Activated CD8-positive, alpha-beta T cell treated with anti-CD3 and anti-CD28 coated beads for 36 hours (primary cell): ENCODE results near the gene SRC. TPM values are rescaled to one million over a fixed set of nuclear protein-coding genes. Genes with fewer than 3 reads are reported as not detected.

ENCODE experiments used
- ATAC-seq: fragments of 200-7000 bp; cut with Tn5 transposase; one replicate; pipeline ENCODE4 v1.10.0; 2021; ENCODE audit warnings: mild to moderate bottlenecking, moderate library complexity
- CTCF ChIA-PET: fragments of 350-600 bp; sonication (Branson Sonifier 250); formaldehyde crosslinking; loops from one replicate; lab custom pipeline; 2021; ENCODE audit warnings: antibody characterized with exemption; lab: Charles Lee
- POLR2A ChIA-PET: fragments of 350-600 bp; sonication (Branson Sonifier 250); formaldehyde crosslinking; loops from one replicate; lab custom pipeline; 2021; ENCODE audit warnings: antibody characterized with exemption; lab: Charles Lee
- DNase-seq: peaks from one replicate; pipeline ENCODE4 v3.0.0-alpha.2; 2020
- H3K27ac Mint-ChIP-seq: one replicate; pipeline ENCODE4 v1.8.0; 2021; ENCODE audit warnings: mild to moderate bottlenecking, mixed read lengths
- H3K27me3 Mint-ChIP-seq: one replicate; pipeline ENCODE4 v1.8.0; 2021; ENCODE audit warnings: mixed read lengths
- H3K36me3 Mint-ChIP-seq: one replicate; pipeline ENCODE4 v1.8.0; 2021; ENCODE audit warnings: low read depth, mixed read lengths
- H3K4me1 Mint-ChIP-seq: one replicate; pipeline ENCODE4 v1.8.0; 2021; ENCODE audit warnings: low read depth, mixed read lengths
- H3K4me3 Mint-ChIP-seq: one replicate; pipeline ENCODE4 v1.8.0; 2021; ENCODE audit warnings: mild to moderate bottlenecking, moderate library complexity, mixed read lengths
- H3K9me3 Mint-ChIP-seq: one replicate; pipeline ENCODE4 v1.8.0; 2021; ENCODE audit warnings: mixed read lengths
- intact Hi-C: fragments of 100-400 bp; cut with micrococcal nuclease; formaldehyde crosslinking; loops from one replicate; pipeline ENCODE4 v1.10.0; 2022
- total RNA-seq, 2 experiments: library from RNA; stranded (reverse); gene quantifications; one replicate each; pipeline ENCODE4 v1.2.3, GENCODE V29; 2021
- TF ChIP-seq, protein P1 (sequence below): fragments of 200-600 bp; IDR thresholded peaks from one replicate; pipeline ENCODE4 v1.8.0; 2022; ENCODE audit warnings: antibody characterized with exemption, mild to moderate bottlenecking

SRC gene
- total RNA-seq, 2 experiments from 2014 or later = 0.88 to 2.4 TPM

DNA sequence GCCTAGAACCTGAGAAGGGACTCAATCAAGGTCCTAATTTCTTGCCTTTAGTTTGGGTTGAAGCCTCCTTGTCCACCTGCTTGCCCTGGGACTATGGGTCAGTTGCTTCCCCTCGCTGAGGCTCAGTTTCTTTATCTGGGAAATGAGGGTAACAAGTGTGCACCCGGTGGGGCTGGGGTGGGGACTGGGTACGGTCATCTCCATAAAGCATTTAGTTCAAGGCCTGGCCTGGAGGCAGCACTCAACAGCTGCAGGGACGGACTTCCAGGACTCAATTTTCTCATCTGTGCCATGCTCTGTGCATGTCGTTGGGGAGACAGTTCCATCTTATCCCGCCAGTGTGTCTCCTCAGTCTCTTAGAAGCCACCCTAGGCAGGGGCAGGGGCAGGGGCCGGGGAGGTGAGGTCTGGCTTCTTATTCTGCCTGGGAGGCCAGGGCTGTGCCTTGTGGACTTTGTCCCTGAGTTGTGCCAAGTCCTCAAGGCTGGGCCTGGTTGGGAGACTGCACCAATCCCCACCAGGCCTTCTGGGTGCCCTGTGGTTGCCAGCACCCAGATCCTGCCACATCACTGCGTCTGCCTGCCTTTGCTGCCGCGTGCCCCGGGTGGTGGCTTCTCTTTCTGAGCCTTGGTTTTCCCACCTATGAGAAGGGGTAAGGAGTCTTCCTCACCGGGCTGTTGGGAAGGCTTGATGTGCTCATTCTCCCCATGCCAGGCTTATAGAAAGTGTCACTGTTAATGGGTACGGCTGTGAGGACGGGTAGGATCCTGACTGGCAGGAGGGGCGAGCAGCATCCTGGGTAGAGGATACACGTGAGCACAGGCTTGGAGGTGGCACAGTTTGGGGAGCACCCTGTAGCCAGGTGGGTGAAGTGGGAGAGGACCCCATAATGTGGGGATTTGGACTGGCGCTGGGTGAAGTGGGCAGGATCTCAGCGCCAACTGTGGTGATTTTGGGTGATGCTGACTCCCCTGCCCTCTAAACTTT, 8.6 kb downstream of the SRC start:
- no peak overlapping the region for H3K27ac Mint-ChIP-seq
- CTCF ChIA-PET = no interaction called here

DNA sequence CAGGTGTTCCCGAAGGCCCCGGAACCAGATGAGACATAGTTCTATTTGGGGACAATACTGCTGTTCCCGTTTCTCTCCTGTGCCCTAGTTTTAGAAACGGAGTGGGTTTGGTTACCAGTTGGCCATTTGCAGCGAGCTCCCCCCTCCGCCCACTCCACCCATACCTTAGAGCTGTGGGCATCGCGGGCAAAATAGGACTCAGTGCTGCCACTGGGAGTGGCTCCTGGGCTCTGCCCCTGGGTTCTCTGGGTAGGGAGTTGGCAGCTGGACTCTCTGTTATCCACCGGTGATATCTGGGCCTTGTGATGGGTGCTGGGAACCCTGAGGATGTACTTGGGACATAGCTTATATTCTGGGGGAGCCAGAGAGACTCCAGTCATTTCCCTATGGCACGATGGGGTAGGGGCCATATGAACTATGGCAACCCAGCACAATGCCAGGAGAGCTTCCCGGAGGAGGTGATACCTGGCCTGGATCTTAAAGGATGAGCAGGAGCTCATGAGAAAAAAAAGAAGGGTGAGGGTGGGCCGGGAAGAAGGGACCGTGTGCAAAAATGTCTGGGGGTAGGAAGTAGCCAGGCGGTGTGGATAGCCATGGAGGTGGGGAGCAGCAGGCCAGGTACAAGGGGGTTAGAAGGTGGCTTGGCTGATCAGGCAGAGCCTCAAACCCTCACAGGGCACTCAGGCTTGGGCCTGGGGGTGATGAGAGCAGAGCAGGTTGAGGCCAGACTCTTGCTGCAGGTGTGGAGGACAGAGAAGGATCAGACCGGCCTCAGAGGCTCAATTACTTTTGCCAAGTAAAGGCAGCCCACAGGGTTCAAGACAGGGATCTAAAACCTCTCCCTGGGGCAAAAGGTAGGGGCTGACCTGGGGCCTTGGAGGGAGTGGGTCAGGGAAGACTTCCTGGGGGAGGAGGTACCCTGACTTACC, 9.6 kb downstream of the SRC start:
- H3K4me1 Mint-ChIP-seq = no peaks in the 10 kb centered on the region
- POLR2A ChIA-PET = no interaction called here
- CTCF ChIA-PET = interaction anchor here (1.3 kb wide), 1 partner anchor 9 kb away, joined by 4 read pairs; no protein-coding TSS in a partner anchor

More for the DNA sequence above, 8.6 kb downstream of the SRC start:
- TF ChIP-seq, protein P1, sequence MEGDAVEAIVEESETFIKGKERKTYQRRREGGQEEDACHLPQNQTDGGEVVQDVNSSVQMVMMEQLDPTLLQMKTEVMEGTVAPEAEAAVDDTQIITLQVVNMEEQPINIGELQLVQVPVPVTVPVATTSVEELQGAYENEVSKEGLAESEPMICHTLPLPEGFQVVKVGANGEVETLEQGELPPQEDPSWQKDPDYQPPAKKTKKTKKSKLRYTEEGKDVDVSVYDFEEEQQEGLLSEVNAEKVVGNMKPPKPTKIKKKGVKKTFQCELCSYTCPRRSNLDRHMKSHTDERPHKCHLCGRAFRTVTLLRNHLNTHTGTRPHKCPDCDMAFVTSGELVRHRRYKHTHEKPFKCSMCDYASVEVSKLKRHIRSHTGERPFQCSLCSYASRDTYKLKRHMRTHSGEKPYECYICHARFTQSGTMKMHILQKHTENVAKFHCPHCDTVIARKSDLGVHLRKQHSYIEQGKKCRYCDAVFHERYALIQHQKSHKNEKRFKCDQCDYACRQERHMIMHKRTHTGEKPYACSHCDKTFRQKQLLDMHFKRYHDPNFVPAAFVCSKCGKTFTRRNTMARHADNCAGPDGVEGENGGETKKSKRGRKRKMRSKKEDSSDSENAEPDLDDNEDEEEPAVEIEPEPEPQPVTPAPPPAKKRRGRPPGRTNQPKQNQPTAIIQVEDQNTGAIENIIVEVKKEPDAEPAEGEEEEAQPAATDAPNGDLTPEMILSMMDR = no peak
- DNase-seq (no peak), ATAC-seq (no peak)
- Mint-ChIP-seq H3K27me3 (no peaks in the 10 kb centered on the region), H3K4me3 (no peak overlapping the region), H3K36me3 (no peaks in the 10 kb centered on the region), H3K4me1 (no peaks in the 10 kb centered on the region), H3K9me3 (no peaks in the 10 kb centered on the region)
- intact Hi-C loops = no loop called here
- POLR2A ChIA-PET = no interaction called here

DNA sequence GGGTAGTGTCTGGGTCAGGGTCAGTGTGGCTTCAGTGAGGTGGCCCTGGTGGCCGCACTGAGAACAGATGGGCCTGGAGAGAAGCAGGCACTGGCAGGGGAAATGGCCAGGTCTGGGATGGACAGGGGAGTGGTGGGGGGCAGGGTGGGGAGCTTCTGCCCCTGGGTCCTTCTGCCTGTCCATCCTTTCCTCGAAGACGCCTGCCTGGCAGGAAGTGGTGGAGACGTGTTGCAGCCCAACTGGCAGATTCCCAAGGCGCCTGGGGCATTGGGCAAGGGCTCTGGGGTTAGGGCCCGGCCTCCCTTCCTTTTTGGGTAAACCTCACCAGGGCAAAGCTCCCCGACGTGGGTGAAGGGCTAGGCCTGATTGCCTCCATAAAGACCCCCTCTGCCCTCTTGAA, 10.4 kb downstream of the SRC start:
- TF ChIP-seq, protein P1 = no peak
- no peaks in the 10 kb centered on the region for H3K36me3 Mint-ChIP-seq
- no peak overlapping the region for H3K4me3 Mint-ChIP-seq
- CTCF ChIA-PET = interaction anchor here (1.3 kb wide), 1 partner anchor 8 kb away, joined by 4 read pairs; no protein-coding TSS in a partner anchor
- H3K4me1 Mint-ChIP-seq = no peaks in the 10 kb centered on the region
- H3K27ac Mint-ChIP-seq = no peak overlapping the region
- ATAC-seq (no peak), DNase-seq (no peak)
- no peaks in the 10 kb centered on the region for H3K9me3 Mint-ChIP-seq
- POLR2A ChIA-PET = no interaction called here
- intact Hi-C loops = no loop called here
- no peaks in the 10 kb centered on the region for H3K27me3 Mint-ChIP-seq

More for the DNA sequence above, 9.6 kb downstream of the SRC start:
- no peak overlapping the region for H3K27ac Mint-ChIP-seq
- no peaks in the 10 kb centered on the region for H3K27me3 Mint-ChIP-seq
- no peak overlapping the region for H3K4me3 Mint-ChIP-seq
- no peaks in the 10 kb centered on the region for H3K36me3 Mint-ChIP-seq
- TF ChIP-seq, protein P1 = no peak
- intact Hi-C loops = no loop called here
- no peak for ATAC-seq
- no peak for DNase-seq
- H3K9me3 Mint-ChIP-seq = no peaks in the 10 kb centered on the region

DNA sequence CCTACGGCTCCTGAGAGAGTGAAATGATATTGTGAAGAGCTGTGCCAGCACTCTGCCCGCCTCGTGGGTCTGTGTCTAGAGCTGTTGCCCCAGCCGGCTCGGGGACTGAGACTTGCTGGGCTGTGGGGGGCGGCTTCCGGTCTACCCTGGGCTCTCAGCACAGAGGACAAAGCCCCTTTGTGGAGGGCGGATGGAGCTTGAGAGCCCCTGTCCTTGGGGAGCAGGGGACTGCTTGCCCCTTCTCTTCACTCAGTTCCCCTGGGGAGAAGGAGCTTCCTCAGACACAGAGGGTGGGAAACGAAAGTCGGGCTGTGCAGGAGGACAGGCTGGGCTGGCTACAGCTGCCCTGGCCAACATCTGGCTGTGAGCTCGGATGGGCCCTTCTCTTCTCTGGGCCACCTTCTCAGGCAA, 11.0 kb downstream of the SRC start:
- no peaks in the 10 kb centered on the region for H3K9me3 Mint-ChIP-seq
- no peaks in the 10 kb centered on the region for H3K4me1 Mint-ChIP-seq
- ATAC-seq (no peak), DNase-seq (no peak)
- intact Hi-C loops = no loop called here
- TF ChIP-seq, protein P1 = no peak
- H3K36me3 Mint-ChIP-seq = no peaks in the 10 kb centered on the region
- POLR2A ChIA-PET = no interaction called here
- no peak overlapping the region for H3K4me3 Mint-ChIP-seq
- H3K27me3 Mint-ChIP-seq = no peaks in the 10 kb centered on the region
- no peak overlapping the region for H3K27ac Mint-ChIP-seq
- CTCF ChIA-PET = no interaction called here
